ENCODE measurements around the gene SPARCL1.

The SPARCL1 gene

DNA sequence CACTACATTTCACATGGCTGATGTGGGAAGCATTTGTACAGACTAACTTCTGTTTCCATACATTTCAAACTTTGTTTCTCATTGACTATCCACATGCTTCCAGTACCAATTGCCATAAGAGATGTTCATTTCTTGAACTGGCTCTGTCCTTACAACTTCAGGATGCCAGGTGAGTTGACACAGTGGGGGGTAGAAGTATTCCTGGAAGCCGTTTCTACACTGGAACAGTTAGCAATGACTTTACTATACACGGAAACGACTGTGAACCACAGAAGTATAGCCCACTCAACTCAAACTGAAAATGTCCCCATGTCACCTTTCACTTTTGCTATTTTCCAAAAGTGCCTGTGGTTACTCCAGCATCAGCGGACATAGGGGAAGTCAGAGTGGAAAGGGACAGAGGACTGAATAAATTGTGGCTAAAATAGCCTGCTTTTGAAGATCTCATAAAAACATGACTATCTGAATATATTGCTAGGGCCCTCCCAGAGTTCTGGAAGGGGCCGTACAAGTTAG is 41.2 kb upstream of the SPARCL1 start:
- Histone ChIP-seq H3K79me2 (no peaks in the 10 kb centered on the region), H3K27ac (no peak overlapping the region), H3K4me1 (no peaks in the 10 kb centered on the region), H3K27me3 (ENCODE audit: control insufficient read depth, insufficient read depth, low read length) (no peaks in the 10 kb centered on the region), H3K4me2 (ENCODE audit: low read length) (no peak overlapping the region), H2AFZ (no peak overlapping the region), H3K9me3 (ENCODE audit: control insufficient read depth, low read length) (no peaks in the 10 kb centered on the region), H3K36me3 (ENCODE audit: control insufficient read depth, insufficient read depth, low read length) (no peaks in the 10 kb centered on the region), H3K4me3 (ENCODE audit: low read depth, low read length) (no peak overlapping the region), H3K9ac (no peak overlapping the region)
- TF ChIP-seq, protein P1, sequence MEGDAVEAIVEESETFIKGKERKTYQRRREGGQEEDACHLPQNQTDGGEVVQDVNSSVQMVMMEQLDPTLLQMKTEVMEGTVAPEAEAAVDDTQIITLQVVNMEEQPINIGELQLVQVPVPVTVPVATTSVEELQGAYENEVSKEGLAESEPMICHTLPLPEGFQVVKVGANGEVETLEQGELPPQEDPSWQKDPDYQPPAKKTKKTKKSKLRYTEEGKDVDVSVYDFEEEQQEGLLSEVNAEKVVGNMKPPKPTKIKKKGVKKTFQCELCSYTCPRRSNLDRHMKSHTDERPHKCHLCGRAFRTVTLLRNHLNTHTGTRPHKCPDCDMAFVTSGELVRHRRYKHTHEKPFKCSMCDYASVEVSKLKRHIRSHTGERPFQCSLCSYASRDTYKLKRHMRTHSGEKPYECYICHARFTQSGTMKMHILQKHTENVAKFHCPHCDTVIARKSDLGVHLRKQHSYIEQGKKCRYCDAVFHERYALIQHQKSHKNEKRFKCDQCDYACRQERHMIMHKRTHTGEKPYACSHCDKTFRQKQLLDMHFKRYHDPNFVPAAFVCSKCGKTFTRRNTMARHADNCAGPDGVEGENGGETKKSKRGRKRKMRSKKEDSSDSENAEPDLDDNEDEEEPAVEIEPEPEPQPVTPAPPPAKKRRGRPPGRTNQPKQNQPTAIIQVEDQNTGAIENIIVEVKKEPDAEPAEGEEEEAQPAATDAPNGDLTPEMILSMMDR (IDR thresholded peaks at IDR 0.05): no peak

DNA sequence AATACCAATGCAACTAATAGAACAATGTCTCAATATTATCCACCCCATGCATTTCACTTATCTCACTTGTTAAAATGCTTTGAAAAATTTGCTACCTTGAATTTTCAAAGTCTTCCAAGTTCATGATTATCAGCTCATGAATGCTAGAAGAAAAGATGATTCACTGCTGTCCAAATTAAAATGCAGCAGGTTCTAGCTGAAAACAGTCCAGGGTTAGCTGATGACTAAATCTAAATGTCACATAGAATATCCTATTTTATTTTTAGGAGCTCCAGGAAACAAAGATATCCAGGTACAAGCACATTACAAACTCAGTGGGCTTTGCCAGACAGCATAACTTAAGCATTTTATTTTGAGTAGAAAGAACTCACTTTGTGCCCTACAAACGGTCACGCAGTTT is 38.0 kb upstream of the SPARCL1 start:
- Histone ChIP-seq H3K27me3 (ENCODE audit: control insufficient read depth, insufficient read depth, low read length) (no peaks in the 10 kb centered on the region), H3K27ac (no peak overlapping the region), H3K4me2 (ENCODE audit: low read length) (no peak overlapping the region), H3K4me3 (ENCODE audit: low read depth, low read length) (no peak overlapping the region), H2AFZ (no peak overlapping the region), H3K9me3 (ENCODE audit: control insufficient read depth, low read length) (no peaks in the 10 kb centered on the region), H3K36me3 (ENCODE audit: control insufficient read depth, insufficient read depth, low read length) (no peaks in the 10 kb centered on the region), H3K79me2 (no peaks in the 10 kb centered on the region), H3K9ac (no peak overlapping the region), H3K4me1 (no peaks in the 10 kb centered on the region)
- TF ChIP-seq, protein P1 (IDR thresholded peaks at IDR 0.05): no peak

DNA sequence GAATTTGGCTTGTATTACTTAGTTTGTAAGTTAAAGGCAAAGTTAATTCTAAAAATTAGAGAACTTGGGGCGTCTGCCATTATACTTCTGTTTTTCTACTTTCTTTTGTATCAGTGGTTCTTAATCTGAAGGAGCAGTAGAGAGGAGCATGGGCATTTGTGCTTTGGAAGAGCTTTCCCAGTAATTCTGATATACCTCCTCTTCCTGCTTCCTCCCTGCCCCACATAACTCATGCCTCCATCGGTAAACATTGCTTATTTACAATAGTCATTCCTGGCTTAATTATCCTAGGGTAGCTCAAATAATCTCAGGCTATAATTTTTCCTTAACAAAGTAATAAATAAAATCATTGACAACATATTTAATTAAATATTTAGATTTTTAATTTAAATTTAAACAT is 37.1 kb upstream of the SPARCL1 start:
- no peak overlapping the region for H3K9ac ChIP-seq
- no peak overlapping the region for H2AFZ ChIP-seq
- TF ChIP-seq, protein P1 (IDR thresholded peaks at IDR 0.05): no peak
- H3K27me3 ChIP-seq (ENCODE audit: control insufficient read depth, insufficient read depth, low read length): no peaks in the 10 kb centered on the region
- no peaks in the 10 kb centered on the region for H3K9me3 ChIP-seq (ENCODE audit: control insufficient read depth, low read length)
- no peak overlapping the region for H3K4me2 ChIP-seq (ENCODE audit: low read length)
- H3K27ac ChIP-seq: no peak overlapping the region
- H3K4me3 ChIP-seq (ENCODE audit: low read depth, low read length): no peak overlapping the region
- no peaks in the 10 kb centered on the region for H3K36me3 ChIP-seq (ENCODE audit: control insufficient read depth, insufficient read depth, low read length)
- no peaks in the 10 kb centered on the region for H3K4me1 ChIP-seq
- no peaks in the 10 kb centered on the region for H3K79me2 ChIP-seq

DNA sequence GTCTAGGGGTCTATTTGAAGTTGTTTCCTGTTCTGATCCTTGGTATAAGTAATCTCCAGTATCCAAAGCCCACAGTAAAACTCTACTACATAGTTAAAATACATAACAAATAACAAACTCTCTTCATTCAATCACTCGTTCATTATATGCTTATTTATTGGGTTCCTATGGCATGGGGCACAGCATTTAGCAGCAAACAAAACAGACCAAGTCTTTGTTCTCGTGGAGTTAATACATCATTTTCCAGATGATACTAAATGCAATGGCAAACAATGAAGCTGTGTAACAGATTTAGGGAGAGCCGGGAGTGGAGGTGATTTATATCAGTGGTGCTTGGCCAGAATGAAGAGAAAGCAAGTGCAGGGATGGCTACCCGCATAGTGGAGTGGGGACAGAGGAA is 36.6 kb upstream of the SPARCL1 start:
- no peaks in the 10 kb centered on the region for H3K36me3 ChIP-seq (ENCODE audit: control insufficient read depth, insufficient read depth, low read length)
- no peaks in the 10 kb centered on the region for H3K9me3 ChIP-seq (ENCODE audit: control insufficient read depth, low read length)
- H3K4me2 ChIP-seq (ENCODE audit: low read length): no peak overlapping the region
- H3K27me3 ChIP-seq (ENCODE audit: control insufficient read depth, insufficient read depth, low read length): no peaks in the 10 kb centered on the region
- H2AFZ ChIP-seq: no peak overlapping the region
- no peak overlapping the region for H3K9ac ChIP-seq
- H3K4me3 ChIP-seq (ENCODE audit: low read depth, low read length): no peak overlapping the region
- no peaks in the 10 kb centered on the region for H3K79me2 ChIP-seq
- TF ChIP-seq, protein P1 (IDR thresholded peaks at IDR 0.05): no peak
- no peak overlapping the region for H3K27ac ChIP-seq
- no peaks in the 10 kb centered on the region for H3K4me1 ChIP-seq

DNA sequence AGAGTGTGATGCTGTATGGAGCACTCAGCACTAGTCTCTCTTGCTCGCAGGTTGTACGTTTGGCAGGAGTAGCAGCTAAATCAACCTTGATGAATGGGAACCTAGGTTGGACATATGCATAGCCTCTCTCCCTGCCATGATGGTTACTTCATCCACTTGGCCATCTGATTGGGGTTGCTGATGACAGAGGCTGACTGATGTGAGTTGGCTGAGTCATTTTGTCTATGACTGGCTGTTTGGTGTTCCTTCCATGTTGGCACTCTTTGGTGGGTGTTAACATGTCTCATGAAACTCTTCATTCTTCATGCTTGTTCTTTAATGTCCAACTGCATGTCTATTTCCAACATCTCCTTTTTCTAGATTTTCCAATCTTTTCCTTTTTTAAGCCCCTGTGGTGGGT is 31.6 kb upstream of the SPARCL1 start:
- H3K4me1 ChIP-seq: no peaks in the 10 kb centered on the region

More for the DNA sequence above, 31.6 kb upstream of the SPARCL1 start:
- Histone ChIP-seq H3K9me3 (ENCODE audit: control insufficient read depth, low read length) (no peaks in the 10 kb centered on the region), H3K9ac (no peak overlapping the region), H3K27me3 (ENCODE audit: control insufficient read depth, insufficient read depth, low read length) (no peaks in the 10 kb centered on the region), H3K4me2 (ENCODE audit: low read length) (no peak overlapping the region), H3K79me2 (no peaks in the 10 kb centered on the region), H2AFZ (no peak overlapping the region), H3K27ac (no peak overlapping the region), H3K4me3 (ENCODE audit: low read depth, low read length) (no peak overlapping the region), H3K36me3 (ENCODE audit: control insufficient read depth, insufficient read depth, low read length) (no peaks in the 10 kb centered on the region)
- TF ChIP-seq, protein P1 (IDR thresholded peaks at IDR 0.05): no peak
